Vagina (tissue), 2 donors: ENCODE measurements around the gene EFNA3.

Experiments
- CTCF ChIP-seq, 3 experiments: fragments of 450-650 bp in 2 of 3; fragments of 200-600 bp in 1 of 3; sonication (generic) in 1 of 3; IDR thresholded peaks; one replicate each; pipeline ENCODE4 v1.5.1; 2017 to 2019; ENCODE audit warnings: antibody characterized with exemption in 3 of 3, mild to moderate bottlenecking in 2 of 3, moderate library complexity in 2 of 3
- POLR2AphosphoS5 ChIP-seq, 2 donors: sonication (generic); formaldehyde crosslinking; IDR thresholded peaks; one replicate each; pipeline ENCODE4 v1.9.0; 2017; ENCODE audit warnings: antibody characterized with exemption in 2 of 2, mild to moderate bottlenecking in 2 of 2, low read depth in 1 of 2; ENCODE audit not compliant: insufficient read depth in 1 of 2

- TF ChIP-seq CTCF (IDR thresholded peaks at IDR 0.05), result no peak
- TF ChIP-seq POLR2AphosphoS5 (IDR thresholded peaks at IDR 0.05; ENCODE audit: insufficient read depth in 1 of 2, low read depth in 1 of 2), result no peak
Measured at GRCh38 chr1:155029513-155030242, 49.0 kb upstream of the EFNA3 start.
